H9 (cell line): ENCODE results near the gene MED25. TPM values are rescaled to one million over a fixed set of nuclear protein-coding genes. Genes with fewer than 3 reads are reported as not detected.

Source experiments
- DNase-seq: peaks from one replicate; pipeline ENCODE4 v3.0.0-alpha.2; 2017
- H2AFZ ChIP-seq: one replicate; pipeline ENCODE4 v1.6.1; 2013; ENCODE audit warnings: mild to moderate bottlenecking, low read length, control low read depth, moderate library complexity
- H2AK5ac ChIP-seq: 2 replicates; pipeline ENCODE4 v1.6.1; 2013; ENCODE audit warnings: low read length, control low read depth, mixed read lengths; ENCODE audit not compliant: insufficient read length
- H2BK120ac ChIP-seq: one replicate; pipeline ENCODE4 v1.6.1; 2013; ENCODE audit warnings: low read depth, mild to moderate bottlenecking, low read length, control low read depth, inconsistent platforms; ENCODE audit not compliant: poor library complexity, severe bottlenecking
- H2BK12ac ChIP-seq: 2 replicates; pipeline ENCODE4 v1.6.1; 2013; ENCODE audit warnings: low read length, control low read depth, mixed read lengths, low read depth; ENCODE audit not compliant: insufficient read length
- H2BK15ac ChIP-seq: 2 replicates; pipeline ENCODE4 v1.6.1; 2013; ENCODE audit warnings: low read depth, low read length, control low read depth
- H2BK20ac ChIP-seq: one replicate; pipeline ENCODE4 v1.6.1; 2013; ENCODE audit warnings: low read depth, mild to moderate bottlenecking, low read length, control low read depth, inconsistent platforms; ENCODE audit not compliant: poor library complexity, severe bottlenecking
- H2BK5ac ChIP-seq: 2 replicates; pipeline ENCODE4 v1.6.1; 2013; ENCODE audit warnings: low read length, control low read depth, mixed read lengths; ENCODE audit not compliant: insufficient read length
- H3K14ac ChIP-seq: 2 replicates; pipeline ENCODE4 v1.6.1; 2013; ENCODE audit warnings: low read length, control low read depth; ENCODE audit not compliant: insufficient read depth
- H3K18ac ChIP-seq: 2 replicates; pipeline ENCODE4 v1.6.1; 2013; ENCODE audit warnings: low read depth, mild to moderate bottlenecking, mixed read lengths, low read length, control low read depth; ENCODE audit not compliant: insufficient read length
- H3K23ac ChIP-seq: 2 replicates; pipeline ENCODE4 v1.6.1; 2013; ENCODE audit warnings: low read length, control low read depth, mixed read lengths, low read depth; ENCODE audit not compliant: insufficient read length
- H3K23me2 ChIP-seq: 2 replicates; pipeline ENCODE4 v1.6.1; 2013; ENCODE audit warnings: low read depth, mild to moderate bottlenecking, mixed read lengths, low read length, control low read depth; ENCODE audit not compliant: insufficient read length, poor library complexity, severe bottlenecking
- H3K27ac ChIP-seq: 2 replicates; pipeline ENCODE4 v1.5.1; 2013; ENCODE audit warnings: low read length, control low read depth, mixed read lengths, low read depth; ENCODE audit not compliant: insufficient read length
- H3K27me3 ChIP-seq: 2 replicates; pipeline ENCODE4 v1.6.1; 2013; ENCODE audit warnings: low read length, control low read depth, inconsistent platforms; ENCODE audit not compliant: insufficient read depth
- H3K4ac ChIP-seq: 2 replicates; pipeline ENCODE4 v1.6.1; 2013; ENCODE audit warnings: low read depth, mild to moderate bottlenecking, control low read depth, inconsistent platforms, low read length, moderate library complexity
- H3K4me1 ChIP-seq: 2 replicates; pipeline ENCODE4 v1.6.1; 2013; ENCODE audit warnings: low read length, control low read depth, inconsistent platforms; ENCODE audit not compliant: insufficient read depth
- H3K4me2 ChIP-seq: 2 replicates; pipeline ENCODE4 v1.6.1; 2013; ENCODE audit warnings: low read length, control low read depth, mixed read lengths; ENCODE audit not compliant: insufficient read length, insufficient read depth
- H3K56ac ChIP-seq: 2 replicates; pipeline ENCODE4 v1.6.1; 2013; ENCODE audit warnings: low read depth, mild to moderate bottlenecking, mixed read lengths, low read length, control low read depth; ENCODE audit not compliant: insufficient read length
- H3K79me1 ChIP-seq: 2 replicates; pipeline ENCODE4 v1.6.1; 2013; ENCODE audit warnings: low read depth, mild to moderate bottlenecking, moderate library complexity, low read length, control low read depth, inconsistent platforms; ENCODE audit not compliant: insufficient read depth, poor library complexity, severe bottlenecking
- H3K79me2 ChIP-seq: 2 replicates; pipeline ENCODE4 v1.6.1; 2013; ENCODE audit warnings: low read length, control low read depth, inconsistent platforms; ENCODE audit not compliant: insufficient read depth
- H3K9ac ChIP-seq: 2 replicates; pipeline ENCODE4 v1.6.1; 2013; ENCODE audit warnings: low read length, control low read depth, mixed read lengths; ENCODE audit not compliant: insufficient read length; ENCODE audit errors: extremely low read depth
- H3K9me3 ChIP-seq: one replicate; pipeline ENCODE4 v1.6.1; 2013; ENCODE audit warnings: low read depth, low read length, inconsistent platforms; ENCODE audit not compliant: control insufficient read depth
- H3T11ph ChIP-seq: one replicate; pipeline ENCODE4 v1.6.1; 2013; ENCODE audit warnings: mild to moderate bottlenecking, low read length, control low read depth, inconsistent platforms
- H4K20me1 ChIP-seq: one replicate; pipeline ENCODE4 v1.6.1; 2013; ENCODE audit not compliant: control insufficient read depth, insufficient read length, insufficient read depth
- H4K5ac ChIP-seq: 2 replicates; pipeline ENCODE4 v1.6.1; 2013; ENCODE audit warnings: low read depth, mild to moderate bottlenecking, mixed read lengths, low read length, control low read depth; ENCODE audit not compliant: insufficient read length
- H4K8ac ChIP-seq: replicated peaks from 2 replicates; pipeline ENCODE4 v1.6.1; 2013; ENCODE audit warnings: low read length, control low read depth, mixed read lengths, low read depth; ENCODE audit not compliant: insufficient read length
- H4K91ac ChIP-seq: 2 replicates; pipeline ENCODE4 v1.6.1; 2013; ENCODE audit warnings: low read depth, mild to moderate bottlenecking, moderate library complexity, mixed read lengths, low read length, control low read depth; ENCODE audit not compliant: insufficient read length
- H3K27ac Mint-ChIP-seq, 3 experiments: 2 replicates in 2 of 3; 3 replicates in 1 of 3; pipeline ENCODE4 v1.8.0; 2020 to 2021; ENCODE audit warnings: mixed read lengths in 3 of 3, mild to moderate bottlenecking in 1 of 3, moderate library complexity in 1 of 3
- H3K27me3 Mint-ChIP-seq: 2 replicates; pipeline ENCODE4 v1.8.0; 2021; ENCODE audit warnings: low read depth, mild to moderate bottlenecking, moderate library complexity, mixed read lengths
- H3K36me3 Mint-ChIP-seq, 3 experiments: 2 replicates in 2 of 3; 3 replicates in 1 of 3; pipeline ENCODE4 v1.8.0; 2020 to 2021; ENCODE audit warnings: low read depth in 3 of 3, mixed read lengths in 3 of 3; ENCODE audit not compliant: insufficient read depth in 1 of 3
- H3K4me1 Mint-ChIP-seq, 2 experiments: 2 replicates each; pipeline ENCODE4 v1.8.0; 2020; ENCODE audit warnings: mixed read lengths in 2 of 2
- H3K4me3 Mint-ChIP-seq, 2 experiments: 2 replicates in 1 of 2; 3 replicates in 1 of 2; pipeline ENCODE4 v1.8.0; 2020 to 2021; ENCODE audit warnings: mild to moderate bottlenecking in 2 of 2, mixed read lengths in 2 of 2, moderate library complexity in 1 of 2
- H3K9me3 Mint-ChIP-seq, 2 experiments: 2 replicates in 1 of 2; 3 replicates in 1 of 2; pipeline ENCODE4 v1.8.0; 2020; ENCODE audit warnings: mild to moderate bottlenecking in 2 of 2, mixed read lengths in 2 of 2, moderate library complexity in 1 of 2
- WGBS: extraction: QIAGEN DNeasy Blood & Tissue Kit; methylation state at CpG from one replicate; pipeline ENCODE4 v1.1.7; 2013; ENCODE audit warnings: missing lambda C conversion rate, low lambda C conversion rate, mixed read lengths; ENCODE audit not compliant: insufficient read length; ENCODE audit errors: extremely low coverage; 5-methylcytosine and 5-hydroxymethylcytosine counted together
- total RNA-seq: library from RNA; stranded (reverse); gene quantifications from 2 replicates; pipeline ENCODE4 v1.2.1, GENCODE V29; 2021
- TF ChIP-seq, protein P1 (sequence below): fragments of 200-600 bp; sonication (generic); conservative IDR thresholded peaks from 3 replicates; pipeline ENCODE4 v1.8.0; 2021; ENCODE audit warnings: antibody characterized with exemption, mild to moderate bottlenecking

Gene MED25
- total RNA-seq, 1 experiment from 2014 or later, result 77.5 TPM

DNA sequence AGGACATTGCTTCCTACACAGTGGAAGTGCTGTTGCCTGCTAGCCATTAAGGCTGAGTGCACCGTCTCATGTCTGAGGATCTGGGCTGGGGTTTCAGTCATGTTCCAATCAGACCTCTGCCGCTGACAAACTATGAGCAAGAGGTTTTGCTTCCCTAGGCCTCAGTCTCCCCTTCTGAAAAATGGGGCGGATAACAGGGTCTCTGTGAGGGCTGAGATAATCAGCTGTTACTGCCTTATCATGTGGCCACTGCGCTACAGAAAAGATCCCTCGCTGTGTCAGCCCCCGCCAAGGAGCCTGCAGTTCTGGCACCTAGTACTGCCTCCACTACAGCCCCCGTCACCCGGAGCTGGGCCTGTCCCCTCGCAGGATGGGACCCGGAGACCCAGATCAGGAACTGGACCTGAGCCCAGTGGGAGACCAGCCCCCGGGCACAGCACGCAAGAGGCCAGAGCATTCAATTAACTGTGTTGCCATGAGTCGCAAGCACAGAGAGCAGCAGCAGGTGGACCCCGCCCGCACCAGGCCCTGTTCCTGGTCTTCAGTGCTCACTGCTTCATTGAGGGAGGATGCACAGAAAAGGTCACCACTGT, 52.3 kb downstream of the MED25 start:
- Histone ChIP-seq H2BK20ac (no peak overlapping the region), H3K9ac (peak overlapping the region; percentile 48), H3K9me3 (no peaks in the 10 kb centered on the region), H2BK5ac (no peak overlapping the region), H4K91ac (no peak overlapping the region), H4K8ac (no peak overlapping the region), H2BK15ac (no peak overlapping the region), H3K18ac (peak overlapping the region; percentile 78), H3K27ac (no peak overlapping the region), H3K56ac (no peak overlapping the region), H2BK120ac (no peak overlapping the region), H3K23ac (no peak overlapping the region), H3K4me2 (peak overlapping the region; percentile 60), H3K79me1 (no peaks in the 10 kb centered on the region), H2AFZ (no peak overlapping the region), H3K23me2 (peaks cover 15% of the 10 kb centered on the region), H3T11ph (no peak overlapping the region), H4K20me1 (no peaks in the 10 kb centered on the region), H3K4me1 (peaks cover 2% of the 10 kb centered on the region; the same call in 1 of the 2 replicates), H3K27me3 (no peaks in the 10 kb centered on the region), H2BK12ac (no peak overlapping the region), H2AK5ac (no peak overlapping the region), H3K4ac (no peak overlapping the region), H4K5ac (peak overlapping the region; percentile 7), H3K79me2 (no peaks in the 10 kb centered on the region; the same call in 1 of the 2 replicates), H3K14ac (peak overlapping the region; percentile 80; the same call in 1 of the 2 replicates)
- no peak for DNase-seq
- Mint-ChIP-seq H3K9me3 (no peaks in the 10 kb centered on the region), H3K27ac (peak overlapping the region; percentile 94 to 99 (median 97); a peak in 6 of 7 replicates), H3K4me3 (no peak overlapping the region), H3K36me3 (peaks cover 6 to 19% (median 7%) of the 10 kb centered on the region in 3 experiments; a peak in 6 of 7 replicates), H3K27me3 (no peaks in the 10 kb centered on the region), H3K4me1 (peaks cover 23 to 28% of the 10 kb centered on the region in 2 experiments)
- TF ChIP-seq, protein P1, sequence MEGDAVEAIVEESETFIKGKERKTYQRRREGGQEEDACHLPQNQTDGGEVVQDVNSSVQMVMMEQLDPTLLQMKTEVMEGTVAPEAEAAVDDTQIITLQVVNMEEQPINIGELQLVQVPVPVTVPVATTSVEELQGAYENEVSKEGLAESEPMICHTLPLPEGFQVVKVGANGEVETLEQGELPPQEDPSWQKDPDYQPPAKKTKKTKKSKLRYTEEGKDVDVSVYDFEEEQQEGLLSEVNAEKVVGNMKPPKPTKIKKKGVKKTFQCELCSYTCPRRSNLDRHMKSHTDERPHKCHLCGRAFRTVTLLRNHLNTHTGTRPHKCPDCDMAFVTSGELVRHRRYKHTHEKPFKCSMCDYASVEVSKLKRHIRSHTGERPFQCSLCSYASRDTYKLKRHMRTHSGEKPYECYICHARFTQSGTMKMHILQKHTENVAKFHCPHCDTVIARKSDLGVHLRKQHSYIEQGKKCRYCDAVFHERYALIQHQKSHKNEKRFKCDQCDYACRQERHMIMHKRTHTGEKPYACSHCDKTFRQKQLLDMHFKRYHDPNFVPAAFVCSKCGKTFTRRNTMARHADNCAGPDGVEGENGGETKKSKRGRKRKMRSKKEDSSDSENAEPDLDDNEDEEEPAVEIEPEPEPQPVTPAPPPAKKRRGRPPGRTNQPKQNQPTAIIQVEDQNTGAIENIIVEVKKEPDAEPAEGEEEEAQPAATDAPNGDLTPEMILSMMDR, result no peak
- no CpG with 5 or more reads among the region's 15 CpGs for WGBS
